ENCODE measurements around the gene PLS3.
"Not testable (repeated sequence)": the region's sequence is repeated elsewhere in the genome, so short reads cannot be mapped to it uniquely, and the experiment has no call there.

PLS3 gene

GRCh38 chrX:115644397-115644796 lies 83.4 kb downstream of the PLS3 start:
- not testable (repeated sequence) for H3K4me3 Mint-ChIP-seq; H3K36me3 Mint-ChIP-seq (ENCODE audit: low read depth); H3K27me3 Mint-ChIP-seq (ENCODE audit: low read depth)

GRCh38 chrX:115649461-115650063 lies 88.6 kb downstream of the PLS3 start:
- no peak for DNase-seq (ENCODE audit: low spot score)
- H3K9me3 Mint-ChIP-seq: no peaks in the 10 kb centered on the region
- no peaks in the 10 kb centered on the region for H3K27me3 Mint-ChIP-seq (ENCODE audit: low read depth)
- H3K4me3 Mint-ChIP-seq: no peak overlapping the region
- H3K27ac Mint-ChIP-seq: no peak overlapping the region
- no peaks in the 10 kb centered on the region for H3K36me3 Mint-ChIP-seq (ENCODE audit: low read depth)
- no peaks in the 10 kb centered on the region for H3K4me1 Mint-ChIP-seq (ENCODE audit: low read depth)

More at GRCh38 chrX:115644397-115644796, 83.4 kb downstream of the PLS3 start:
- not testable (repeated sequence) for H3K27ac Mint-ChIP-seq; DNase-seq (ENCODE audit: low spot score); H3K4me1 Mint-ChIP-seq (ENCODE audit: low read depth); H3K9me3 Mint-ChIP-seq

GRCh38 chrX:115650449-115650848 lies 89.5 kb downstream of the PLS3 start:
- Mint-ChIP-seq H3K27me3 (ENCODE audit: low read depth) (no peaks in the 10 kb centered on the region), H3K4me3 (no peak overlapping the region), H3K27ac (no peak overlapping the region), H3K36me3 (ENCODE audit: low read depth) (no peaks in the 10 kb centered on the region), H3K9me3 (no peaks in the 10 kb centered on the region), H3K4me1 (ENCODE audit: low read depth) (no peaks in the 10 kb centered on the region)
- DNase-seq (ENCODE audit: low spot score): no peak

DNA sequence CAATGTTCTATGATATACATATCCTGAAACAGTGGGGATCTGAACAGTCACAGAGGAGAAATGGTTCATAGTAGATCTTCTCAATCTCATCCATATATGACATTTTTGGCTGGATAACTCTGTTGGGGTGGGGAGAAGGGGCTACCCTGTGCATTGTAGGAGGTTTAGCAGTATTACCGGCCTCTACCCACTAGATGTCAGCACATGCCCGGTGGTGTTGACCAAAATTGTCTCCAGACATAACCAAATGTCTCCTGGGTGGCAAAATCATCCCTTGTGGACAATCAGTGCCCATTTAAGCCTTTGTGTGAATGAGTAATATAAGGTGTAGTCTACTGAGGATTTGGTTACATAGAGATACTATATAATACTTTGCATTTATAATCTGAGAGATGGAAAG lies 89.9 kb downstream of the PLS3 start:
- H3K4me1 Mint-ChIP-seq (ENCODE audit: low read depth): no peaks in the 10 kb centered on the region
- H3K27ac Mint-ChIP-seq: no peak overlapping the region
- no peaks in the 10 kb centered on the region for H3K27me3 Mint-ChIP-seq (ENCODE audit: low read depth)
- DNase-seq (ENCODE audit: low spot score): no peak
- no peak overlapping the region for H3K4me3 Mint-ChIP-seq
- no peaks in the 10 kb centered on the region for H3K36me3 Mint-ChIP-seq (ENCODE audit: low read depth)
- no peaks in the 10 kb centered on the region for H3K9me3 Mint-ChIP-seq

DNA sequence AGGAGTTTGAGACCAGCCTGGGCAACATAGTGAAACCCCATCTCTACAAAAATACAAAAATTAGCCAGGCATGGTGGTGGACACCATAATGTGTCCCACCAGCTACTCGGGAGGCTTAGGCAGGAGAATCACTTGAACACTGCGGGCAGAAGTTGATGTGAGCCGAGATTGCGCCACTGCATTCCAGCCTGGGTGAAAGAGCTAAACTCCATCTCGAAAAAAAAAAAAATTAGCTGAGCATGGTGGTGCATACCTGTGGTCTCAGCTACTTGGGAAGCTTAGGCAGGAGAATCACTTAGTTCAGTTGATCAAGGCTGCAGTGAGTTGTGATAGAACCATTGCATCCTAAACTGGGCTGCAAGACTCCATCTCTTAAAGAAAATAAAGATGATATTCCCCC lies 91.2 kb downstream of the PLS3 start:
- Mint-ChIP-seq H3K4me3 (no peak overlapping the region), H3K36me3 (ENCODE audit: low read depth) (no peaks in the 10 kb centered on the region), H3K9me3 (no peaks in the 10 kb centered on the region), H3K27ac (no peak overlapping the region), H3K27me3 (ENCODE audit: low read depth) (no peaks in the 10 kb centered on the region), H3K4me1 (ENCODE audit: low read depth) (no peaks in the 10 kb centered on the region)
- DNase-seq (ENCODE audit: low spot score): no peak

DNA sequence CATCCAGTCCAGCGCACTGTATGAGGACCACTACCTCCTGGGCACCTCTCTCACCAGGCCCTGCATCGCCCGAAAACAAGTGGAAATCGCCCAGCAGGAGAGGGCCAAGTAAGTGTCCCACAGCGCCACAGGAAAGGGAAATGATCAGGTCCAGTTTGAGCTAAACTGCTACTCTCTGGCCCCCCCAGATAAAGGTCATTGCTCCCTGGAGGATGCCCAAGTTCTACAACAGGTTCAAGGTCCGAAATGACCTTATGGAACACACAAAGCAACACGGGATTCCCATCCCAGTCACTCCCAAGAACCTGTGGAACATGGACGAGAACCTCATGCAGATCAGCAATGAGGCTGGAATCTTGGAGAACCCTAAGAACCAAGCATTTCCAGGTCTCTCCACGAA lies 104.1 kb downstream of the PLS3 start:
- Mint-ChIP-seq H3K27me3 (ENCODE audit: low read depth) (no peaks in the 10 kb centered on the region), H3K4me3 (no peak overlapping the region), H3K27ac (no peak overlapping the region), H3K36me3 (ENCODE audit: low read depth) (no peaks in the 10 kb centered on the region), H3K4me1 (ENCODE audit: low read depth) (no peaks in the 10 kb centered on the region), H3K9me3 (no peaks in the 10 kb centered on the region)
- DNase-seq (ENCODE audit: low spot score): no peak

- H3K27ac Mint-ChIP-seq: no peak overlapping the region
- no peaks in the 10 kb centered on the region for H3K27me3 Mint-ChIP-seq (ENCODE audit: low read depth)
- no peaks in the 10 kb centered on the region for H3K4me1 Mint-ChIP-seq (ENCODE audit: low read depth)
- no peak for DNase-seq (ENCODE audit: low spot score)
- H3K36me3 Mint-ChIP-seq (ENCODE audit: low read depth): no peaks in the 10 kb centered on the region
- no peak overlapping the region for H3K4me3 Mint-ChIP-seq
- no peaks in the 10 kb centered on the region for H3K9me3 Mint-ChIP-seq
These were observed 118.5 kb downstream of the PLS3 start for GRCh38 chrX:115679460-115679859.

GRCh38 chrX:115687595-115687994 lies 126.6 kb downstream of the PLS3 start:
- Mint-ChIP-seq H3K4me3 (no peak overlapping the region), H3K4me1 (ENCODE audit: low read depth) (no peaks in the 10 kb centered on the region), H3K36me3 (ENCODE audit: low read depth) (no peaks in the 10 kb centered on the region), H3K27me3 (ENCODE audit: low read depth) (no peaks in the 10 kb centered on the region), H3K27ac (no peak overlapping the region), H3K9me3 (no peaks in the 10 kb centered on the region)
- no peak for DNase-seq (ENCODE audit: low spot score)

GRCh38 chrX:115689931-115690330 lies 129.0 kb downstream of the PLS3 start:
- no peaks in the 10 kb centered on the region for H3K4me1 Mint-ChIP-seq (ENCODE audit: low read depth)
- H3K36me3 Mint-ChIP-seq (ENCODE audit: low read depth): no peaks in the 10 kb centered on the region
- no peak overlapping the region for H3K4me3 Mint-ChIP-seq
- DNase-seq (ENCODE audit: low spot score): no peak
- no peaks in the 10 kb centered on the region for H3K9me3 Mint-ChIP-seq
- H3K27ac Mint-ChIP-seq: no peak overlapping the region
- H3K27me3 Mint-ChIP-seq (ENCODE audit: low read depth): no peaks in the 10 kb centered on the region

GRCh38 chrX:115690511-115691216 lies 129.7 kb downstream of the PLS3 start:
- peak; percentile 3 for DNase-seq (ENCODE audit: low spot score)
- Mint-ChIP-seq H3K36me3 (ENCODE audit: low read depth) (no peaks in the 10 kb centered on the region), H3K4me1 (ENCODE audit: low read depth) (no peaks in the 10 kb centered on the region)

GRCh38 chrX:115693476-115693875 lies 132.5 kb downstream of the PLS3 start:
- Mint-ChIP-seq H3K36me3 (ENCODE audit: low read depth) (no peaks in the 10 kb centered on the region), H3K4me3 (no peak overlapping the region), H3K4me1 (ENCODE audit: low read depth) (no peaks in the 10 kb centered on the region), H3K27ac (no peak overlapping the region), H3K27me3 (ENCODE audit: low read depth) (no peaks in the 10 kb centered on the region), H3K9me3 (no peaks in the 10 kb centered on the region)
- DNase-seq (ENCODE audit: low spot score): no peak

More at GRCh38 chrX:115690511-115691216, 129.7 kb downstream of the PLS3 start:
- no peaks in the 10 kb centered on the region for H3K27me3 Mint-ChIP-seq (ENCODE audit: low read depth)
- H3K27ac Mint-ChIP-seq: no peak overlapping the region
- H3K9me3 Mint-ChIP-seq: no peaks in the 10 kb centered on the region
- H3K4me3 Mint-ChIP-seq: no peak overlapping the region

DNA sequence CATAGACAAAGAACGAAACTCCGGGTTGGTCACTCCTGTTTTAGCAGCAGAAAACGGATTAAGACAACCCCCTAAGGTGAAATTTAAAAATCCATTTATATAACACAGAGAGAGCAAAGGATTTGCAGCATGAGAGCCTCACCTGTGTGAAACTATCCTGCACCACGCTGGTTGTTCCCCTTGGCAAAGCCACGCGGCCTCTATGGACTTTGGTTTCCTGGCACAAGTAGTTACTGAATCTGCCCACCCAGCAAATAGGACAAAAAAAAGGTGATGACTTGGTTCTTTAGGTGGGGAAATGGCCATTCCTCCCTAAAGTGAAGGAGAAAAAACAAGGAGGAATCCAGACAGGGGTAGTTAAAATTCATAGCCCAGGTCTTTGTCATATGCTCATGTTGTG lies 133.1 kb downstream of the PLS3 start:
- Mint-ChIP-seq H3K36me3 (ENCODE audit: low read depth) (no peaks in the 10 kb centered on the region), H3K27ac (no peak overlapping the region), H3K27me3 (ENCODE audit: low read depth) (no peaks in the 10 kb centered on the region), H3K9me3 (no peaks in the 10 kb centered on the region), H3K4me3 (no peak overlapping the region), H3K4me1 (ENCODE audit: low read depth) (no peaks in the 10 kb centered on the region)
- DNase-seq (ENCODE audit: low spot score): no peak

DNA sequence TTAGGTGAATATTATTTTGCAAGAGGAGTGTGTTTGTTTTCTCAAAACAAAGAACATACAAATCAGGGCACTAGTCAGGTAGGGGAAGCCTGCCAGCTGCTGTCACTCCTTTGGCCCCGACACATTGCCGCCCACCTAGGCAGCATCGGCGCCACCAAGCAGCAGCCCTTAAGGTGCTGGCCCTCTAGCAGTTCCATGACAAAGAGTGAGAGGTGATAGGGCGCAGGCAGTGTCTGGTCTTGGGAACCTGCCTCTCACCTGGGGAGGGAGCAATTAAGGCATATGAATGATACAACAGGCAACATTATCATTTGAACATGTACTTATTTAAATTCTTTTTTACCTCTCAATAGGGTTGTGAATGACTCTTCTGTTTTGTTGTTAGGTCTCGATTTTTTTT lies 135.1 kb downstream of the PLS3 start:
- H3K4me1 Mint-ChIP-seq (ENCODE audit: low read depth): no peaks in the 10 kb centered on the region

GRCh38 chrX:115696939-115697338 lies 136.0 kb downstream of the PLS3 start:
- Mint-ChIP-seq H3K36me3 (ENCODE audit: low read depth) (no peaks in the 10 kb centered on the region), H3K4me1 (ENCODE audit: low read depth) (no peaks in the 10 kb centered on the region), H3K9me3 (no peaks in the 10 kb centered on the region), H3K4me3 (no peak overlapping the region), H3K27ac (no peak overlapping the region), H3K27me3 (ENCODE audit: low read depth) (no peaks in the 10 kb centered on the region)
- DNase-seq (ENCODE audit: low spot score): no peak

More for the DNA sequence above, 135.1 kb downstream of the PLS3 start:
- H3K36me3 Mint-ChIP-seq (ENCODE audit: low read depth): no peaks in the 10 kb centered on the region
- no peak for DNase-seq (ENCODE audit: low spot score)
- no peak overlapping the region for H3K4me3 Mint-ChIP-seq
- no peaks in the 10 kb centered on the region for H3K9me3 Mint-ChIP-seq
- H3K27me3 Mint-ChIP-seq (ENCODE audit: low read depth): no peaks in the 10 kb centered on the region
- H3K27ac Mint-ChIP-seq: no peak overlapping the region

GRCh38 chrX:115697806-115698205 lies 136.8 kb downstream of the PLS3 start:
- Mint-ChIP-seq H3K27me3 (ENCODE audit: low read depth) (no peaks in the 10 kb centered on the region), H3K4me1 (ENCODE audit: low read depth) (no peaks in the 10 kb centered on the region), H3K4me3 (no peak overlapping the region), H3K9me3 (no peaks in the 10 kb centered on the region), H3K27ac (no peak overlapping the region), H3K36me3 (ENCODE audit: low read depth) (no peaks in the 10 kb centered on the region)
- no peak for DNase-seq (ENCODE audit: low spot score)

All from T-helper 2 cell treated with Interferon-gamma antibody and Interleukin-4, amounts not matched to agents 5 μg/mL and 100 μg/mL, for 36 hours (primary cell).